ENCODE measurements around the gene PLAGL1. TPM values are rescaled to one million over a fixed set of nuclear protein-coding genes. Genes with fewer than 3 reads are reported as not detected.

Gene PLAGL1
- 44.7 TPM for total RNA-seq
- long read RNA-seq, partial matches to known transcripts = 6 of 36 reads
- long read RNA-seq, other reads (novel, unspliced or antisense) = 28 of 36 reads

GRCh38 chr6:144008120-144008811 lies at the start of gene PLAGL1:
TSS of gene PLAGL1 (minus strand) at chr6:144008259. CDS start at chr6:143948136, 60,123 bp downstream.
- Histone ChIP-seq H3K36me3 (no peaks in the 10 kb centered on the region), H3K9me3 (no peaks in the 10 kb centered on the region), H3K4me1 (no peaks in the 10 kb centered on the region), H3K27me3 (ENCODE audit: low read depth) (no peaks in the 10 kb centered on the region), H3K4me3 (peak within 1 kb of the TSS; percentile 63), H3K27ac (peak within 1 kb of the TSS; percentile 68)
- TF ChIP-seq, protein P1, sequence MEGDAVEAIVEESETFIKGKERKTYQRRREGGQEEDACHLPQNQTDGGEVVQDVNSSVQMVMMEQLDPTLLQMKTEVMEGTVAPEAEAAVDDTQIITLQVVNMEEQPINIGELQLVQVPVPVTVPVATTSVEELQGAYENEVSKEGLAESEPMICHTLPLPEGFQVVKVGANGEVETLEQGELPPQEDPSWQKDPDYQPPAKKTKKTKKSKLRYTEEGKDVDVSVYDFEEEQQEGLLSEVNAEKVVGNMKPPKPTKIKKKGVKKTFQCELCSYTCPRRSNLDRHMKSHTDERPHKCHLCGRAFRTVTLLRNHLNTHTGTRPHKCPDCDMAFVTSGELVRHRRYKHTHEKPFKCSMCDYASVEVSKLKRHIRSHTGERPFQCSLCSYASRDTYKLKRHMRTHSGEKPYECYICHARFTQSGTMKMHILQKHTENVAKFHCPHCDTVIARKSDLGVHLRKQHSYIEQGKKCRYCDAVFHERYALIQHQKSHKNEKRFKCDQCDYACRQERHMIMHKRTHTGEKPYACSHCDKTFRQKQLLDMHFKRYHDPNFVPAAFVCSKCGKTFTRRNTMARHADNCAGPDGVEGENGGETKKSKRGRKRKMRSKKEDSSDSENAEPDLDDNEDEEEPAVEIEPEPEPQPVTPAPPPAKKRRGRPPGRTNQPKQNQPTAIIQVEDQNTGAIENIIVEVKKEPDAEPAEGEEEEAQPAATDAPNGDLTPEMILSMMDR (IDR thresholded peaks at IDR 0.05) = no peak
- DNase-seq = peak; percentile 75
- intact Hi-C loops (cut with DNase I) = no loop called here
- ATAC-seq = peak; percentile 94

GRCh38 chr6:144055121-144055931 lies 47.3 kb upstream of the PLAGL1 start:
- DNase-seq = no peak
- ATAC-seq = peak; percentile 57 to 75
- H3K27me3 ChIP-seq (ENCODE audit: low read depth) = no peaks in the 10 kb centered on the region
- H3K9me3 ChIP-seq = no peaks in the 10 kb centered on the region
- TF ChIP-seq, protein P1 (IDR thresholded peaks at IDR 0.05) = no peak
- H3K36me3 ChIP-seq = no peaks in the 10 kb centered on the region
- H3K27ac ChIP-seq = peak overlapping the region; percentile 1
- H3K4me1 ChIP-seq = no peaks in the 10 kb centered on the region
- intact Hi-C loops (cut with DNase I) = no loop called here
- peak overlapping the region; percentile 14 for H3K4me3 ChIP-seq

- no peaks in the 10 kb centered on the region for H3K4me1 ChIP-seq
- ATAC-seq (no peak), DNase-seq (no peak)
- H3K27me3 ChIP-seq (ENCODE audit: low read depth) = no peaks in the 10 kb centered on the region
- no peak overlapping the region for H3K27ac ChIP-seq
- no peak overlapping the region for H3K4me3 ChIP-seq
- no peaks in the 10 kb centered on the region for H3K36me3 ChIP-seq
- no peaks in the 10 kb centered on the region for H3K9me3 ChIP-seq
- intact Hi-C loops (cut with DNase I) = no loop called here
- TF ChIP-seq, protein P1 (IDR thresholded peaks at IDR 0.05) = no peak
Measured at GRCh38 chr6:144053601-144054000, 45.5 kb upstream of the PLAGL1 start.

GRCh38 chr6:144052488-144052887 lies 44.4 kb upstream of the PLAGL1 start:
- no peaks in the 10 kb centered on the region for H3K4me1 ChIP-seq
- H3K27ac ChIP-seq = no peak overlapping the region
- ATAC-seq = no peak
- no peak for DNase-seq
- no peak overlapping the region for H3K4me3 ChIP-seq
- H3K36me3 ChIP-seq = no peaks in the 10 kb centered on the region
- intact Hi-C loops (cut with DNase I) = no loop called here
- H3K27me3 ChIP-seq (ENCODE audit: low read depth) = no peaks in the 10 kb centered on the region
- no peaks in the 10 kb centered on the region for H3K9me3 ChIP-seq
- TF ChIP-seq, protein P1 (IDR thresholded peaks at IDR 0.05) = no peak

- Histone ChIP-seq H3K4me3 (no peak overlapping the region), H3K36me3 (no peaks in the 10 kb centered on the region), H3K27ac (no peak overlapping the region), H3K9me3 (no peaks in the 10 kb centered on the region), H3K27me3 (ENCODE audit: low read depth) (no peaks in the 10 kb centered on the region), H3K4me1 (no peaks in the 10 kb centered on the region)
- intact Hi-C loops (cut with DNase I) = no loop called here
- DNase-seq = no peak
- no peak for ATAC-seq
- TF ChIP-seq, protein P1 (IDR thresholded peaks at IDR 0.05) = no peak
Measured at GRCh38 chr6:144049386-144049785, 41.3 kb upstream of the PLAGL1 start.

All from lower lobe of right lung (tissue), 2 donors.